Measurements from ENCODE around the gene CCDC185.

DNA sequence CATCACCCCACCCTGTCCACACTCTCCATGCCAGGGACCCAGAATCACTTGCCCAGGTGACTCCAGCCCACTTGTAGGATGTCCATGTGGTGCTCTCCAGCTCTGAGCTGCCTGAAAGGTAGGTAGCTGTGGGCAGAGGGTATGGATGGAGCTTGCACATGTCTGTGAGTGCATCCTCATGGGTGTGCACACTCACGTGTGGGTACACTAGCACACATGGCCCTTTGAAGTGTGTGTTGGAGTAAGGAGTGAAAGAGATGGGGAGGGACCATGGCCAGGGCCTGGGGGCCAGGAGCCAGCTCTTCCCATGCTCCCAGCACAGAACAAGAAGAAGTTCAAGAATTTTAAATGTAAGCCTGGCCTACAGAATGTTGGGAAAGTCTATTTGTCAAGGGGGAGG is 50.2 kb downstream of the CCDC185 start:
- TF ChIP-seq, protein P1, sequence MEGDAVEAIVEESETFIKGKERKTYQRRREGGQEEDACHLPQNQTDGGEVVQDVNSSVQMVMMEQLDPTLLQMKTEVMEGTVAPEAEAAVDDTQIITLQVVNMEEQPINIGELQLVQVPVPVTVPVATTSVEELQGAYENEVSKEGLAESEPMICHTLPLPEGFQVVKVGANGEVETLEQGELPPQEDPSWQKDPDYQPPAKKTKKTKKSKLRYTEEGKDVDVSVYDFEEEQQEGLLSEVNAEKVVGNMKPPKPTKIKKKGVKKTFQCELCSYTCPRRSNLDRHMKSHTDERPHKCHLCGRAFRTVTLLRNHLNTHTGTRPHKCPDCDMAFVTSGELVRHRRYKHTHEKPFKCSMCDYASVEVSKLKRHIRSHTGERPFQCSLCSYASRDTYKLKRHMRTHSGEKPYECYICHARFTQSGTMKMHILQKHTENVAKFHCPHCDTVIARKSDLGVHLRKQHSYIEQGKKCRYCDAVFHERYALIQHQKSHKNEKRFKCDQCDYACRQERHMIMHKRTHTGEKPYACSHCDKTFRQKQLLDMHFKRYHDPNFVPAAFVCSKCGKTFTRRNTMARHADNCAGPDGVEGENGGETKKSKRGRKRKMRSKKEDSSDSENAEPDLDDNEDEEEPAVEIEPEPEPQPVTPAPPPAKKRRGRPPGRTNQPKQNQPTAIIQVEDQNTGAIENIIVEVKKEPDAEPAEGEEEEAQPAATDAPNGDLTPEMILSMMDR (IDR thresholded peaks at IDR 0.05): no peak
- TF ChIP-seq POLR2AphosphoS5 (IDR thresholded peaks at IDR 0.05): no peak
